HG02852 (cell line): ENCODE results near the gene DZIP3.
"Not testable (repeated sequence)": the region's sequence is repeated elsewhere in the genome, so short reads cannot be mapped to it uniquely, and the experiment has no call there.

Experiments used
- ATAC-seq: cut with Tn5 transposase; IDR thresholded peaks from one replicate; pipeline ENCODE4 v1.9.1; 2021; ENCODE audit warnings: mild to moderate bottlenecking, moderate library complexity; ENCODE audit not compliant: unreplicated experiment

DZIP3 gene

DNA sequence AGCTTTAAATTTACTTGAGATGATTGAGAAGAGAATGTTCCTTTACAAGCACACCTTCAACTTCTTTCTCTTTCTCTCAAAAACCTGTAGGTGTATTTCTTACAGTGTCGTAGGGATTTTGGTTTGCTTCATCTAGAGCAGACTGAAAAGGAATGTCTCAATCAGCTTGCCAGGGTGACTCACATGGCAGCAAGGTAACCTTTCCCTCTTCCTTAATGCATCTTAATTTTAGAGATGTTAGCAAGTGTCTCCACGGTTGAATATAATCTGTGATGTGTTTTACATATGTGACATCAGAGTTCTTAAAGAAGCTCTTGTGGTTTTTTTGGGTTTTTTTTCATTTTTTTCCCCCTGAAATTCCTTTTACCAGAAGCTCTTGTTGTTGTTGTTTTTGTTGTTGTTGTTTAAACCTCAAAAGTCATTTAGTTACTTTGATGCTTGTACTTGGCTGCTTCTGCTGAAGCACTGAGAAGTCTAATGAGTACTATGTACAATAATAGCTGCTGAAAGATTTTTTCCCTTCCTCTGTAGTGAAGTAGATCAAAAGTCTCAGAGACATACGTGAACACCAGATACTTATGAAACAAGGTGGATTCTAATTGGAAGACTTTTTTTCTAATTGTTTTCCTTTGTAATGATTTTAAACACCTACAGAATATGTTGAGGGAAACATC, 84.6 kb downstream of the DZIP3 start:
- ATAC-seq: no peak

- no peak for ATAC-seq
Measured at GRCh38 chr3:108677811-108678210, 88.3 kb downstream of the DZIP3 start.

DNA sequence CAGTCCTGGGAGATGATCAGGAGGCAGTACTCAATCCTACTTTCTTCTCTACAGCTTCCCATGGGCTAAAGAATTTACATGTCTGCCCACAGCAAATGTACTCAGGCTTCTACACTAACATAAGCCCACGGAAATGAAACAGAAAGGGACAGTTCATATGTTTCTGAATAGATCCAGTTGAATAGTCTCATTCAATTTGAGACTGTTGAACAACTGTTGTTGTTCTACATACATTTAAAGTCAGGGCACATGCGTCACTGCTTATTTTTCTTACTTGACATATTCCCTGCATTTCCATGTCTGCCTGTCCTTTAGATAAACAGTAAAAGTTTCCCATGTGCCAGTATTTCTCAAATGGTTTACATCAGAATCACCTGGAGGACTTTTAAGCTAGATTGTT, 102.8 kb downstream of the DZIP3 start:
- not testable (repeated sequence) for ATAC-seq

DNA sequence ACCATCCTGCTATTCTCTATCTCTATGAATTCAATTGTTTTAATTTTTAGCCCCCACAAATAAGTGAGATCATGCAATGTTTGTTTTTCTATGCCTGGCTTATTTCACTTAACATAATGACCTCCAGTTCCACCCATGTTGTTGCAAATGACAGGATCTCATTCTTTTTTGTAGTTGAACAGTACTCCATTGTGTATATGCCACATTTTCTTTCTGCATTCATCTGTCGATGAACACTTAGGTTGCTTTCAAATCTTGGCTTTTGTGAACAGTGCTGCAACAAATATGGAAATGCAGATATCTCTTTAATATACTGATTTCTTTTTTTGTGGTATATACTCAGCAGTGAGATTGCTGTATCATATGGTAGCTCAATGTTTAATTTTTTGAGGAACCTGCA, 108.9 kb downstream of the DZIP3 start:
- ATAC-seq: no peak

- no peak for ATAC-seq
Measured at GRCh38 chr3:108705045-108705444, 115.5 kb downstream of the DZIP3 start.

DNA sequence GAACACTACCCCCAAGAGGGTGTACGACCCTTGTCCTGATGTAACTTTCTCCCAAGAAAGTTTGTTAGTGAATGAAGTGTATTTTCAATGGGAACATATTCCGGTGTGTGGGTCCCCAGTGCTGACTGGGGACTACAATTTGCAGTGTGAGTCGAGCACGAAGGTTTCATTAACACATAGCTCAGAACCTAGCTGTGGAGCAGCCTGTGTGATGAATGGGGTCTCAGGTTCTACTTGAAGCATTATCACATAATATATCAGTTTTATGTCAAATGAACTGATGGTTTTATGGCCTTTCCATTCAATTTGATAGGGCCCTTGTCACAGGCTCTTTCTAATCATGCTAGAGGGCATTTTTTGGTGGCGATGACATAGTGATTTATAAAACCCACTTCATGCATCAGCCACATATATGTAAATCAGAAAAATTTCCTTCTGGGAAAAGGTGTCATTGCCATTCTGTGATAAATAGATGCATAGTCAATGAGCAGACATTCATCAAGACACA, 123.5 kb downstream of the DZIP3 start:
- no peak for ATAC-seq

- ATAC-seq: no peak
Measured at GRCh38 chr3:108713816-108714215, 124.3 kb downstream of the DZIP3 start.

DNA sequence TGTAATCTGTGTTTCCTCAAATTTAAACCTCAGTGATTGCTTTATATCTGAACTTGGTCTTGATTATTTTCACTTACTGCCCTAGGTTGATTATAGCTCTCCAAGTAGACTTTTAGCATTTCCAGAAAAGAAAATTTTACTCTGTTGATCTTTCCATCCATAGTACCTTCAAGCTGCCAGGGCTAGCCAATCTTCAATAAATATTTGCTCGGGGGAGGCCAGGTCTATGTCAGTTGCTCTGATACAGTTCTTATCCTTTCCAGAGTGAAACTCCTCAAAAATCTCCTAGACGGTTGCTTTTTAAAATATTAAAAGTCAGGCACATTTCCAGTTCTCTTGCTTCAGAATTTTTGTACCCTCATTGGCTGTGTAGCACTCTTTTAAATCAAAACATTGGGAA, 128.9 kb downstream of the DZIP3 start:
- ATAC-seq: no peak

DNA sequence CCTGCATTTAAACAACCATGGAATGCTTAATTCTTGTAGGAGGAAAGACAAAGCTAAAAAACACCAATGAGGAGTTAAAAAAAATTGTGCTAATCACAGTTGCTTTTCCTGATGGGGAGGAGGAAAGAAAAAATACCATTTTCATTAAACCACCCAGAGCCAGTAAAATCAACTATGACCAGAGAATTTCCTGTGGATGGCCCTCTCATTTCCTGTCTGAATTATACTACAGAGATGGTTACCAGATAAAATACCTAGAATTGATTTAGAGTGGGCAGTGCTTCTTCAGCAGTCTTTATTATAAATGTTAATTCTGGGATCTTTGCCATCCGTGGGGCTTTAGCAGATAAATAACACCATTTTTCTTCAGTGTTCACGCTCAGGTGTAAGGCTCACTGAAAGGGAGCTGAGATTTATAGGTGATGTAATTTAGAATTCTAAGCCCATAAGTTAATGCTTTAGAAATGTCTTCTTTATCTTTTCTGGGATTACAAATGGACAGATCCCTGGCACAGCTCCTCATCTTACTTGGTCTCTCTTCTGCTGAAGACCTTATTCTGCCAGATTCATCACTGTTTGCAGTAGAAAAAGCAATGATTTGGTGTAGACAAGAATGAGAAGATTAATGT, 129.8 kb downstream of the DZIP3 start:
- ATAC-seq: no peak

GRCh38 chr3:108722724-108723123, 133.2 kb downstream of the DZIP3 start:
- no peak for ATAC-seq

DNA sequence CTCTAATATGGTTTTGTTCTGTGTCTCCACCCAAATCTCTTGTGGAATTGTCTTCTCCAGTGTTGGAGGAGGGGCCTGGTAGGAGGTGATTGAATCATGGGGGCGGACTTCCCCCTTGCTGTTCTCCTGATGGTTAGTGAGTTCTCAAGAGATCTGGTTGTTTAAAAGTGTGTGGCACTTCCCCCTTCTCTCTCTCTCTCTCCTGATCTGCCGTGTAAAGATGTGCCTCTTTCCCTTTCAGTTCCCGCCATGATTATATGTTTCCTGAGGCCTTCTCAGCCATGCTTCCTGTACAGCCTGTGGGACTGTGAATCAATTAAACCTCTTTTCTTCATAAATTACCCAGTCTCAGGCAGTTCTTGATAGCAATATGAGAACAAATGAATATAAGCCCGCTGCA, 134.6 kb downstream of the DZIP3 start:
- ATAC-seq: no peak

GRCh38 chr3:108728105-108728504, 138.6 kb downstream of the DZIP3 start:
- no peak for ATAC-seq

GRCh38 chr3:108728934-108729333, 139.4 kb downstream of the DZIP3 start:
- peak; percentile 66 for ATAC-seq

GRCh38 chr3:108736821-108737220, 147.3 kb downstream of the DZIP3 start:
- ATAC-seq: no peak

DNA sequence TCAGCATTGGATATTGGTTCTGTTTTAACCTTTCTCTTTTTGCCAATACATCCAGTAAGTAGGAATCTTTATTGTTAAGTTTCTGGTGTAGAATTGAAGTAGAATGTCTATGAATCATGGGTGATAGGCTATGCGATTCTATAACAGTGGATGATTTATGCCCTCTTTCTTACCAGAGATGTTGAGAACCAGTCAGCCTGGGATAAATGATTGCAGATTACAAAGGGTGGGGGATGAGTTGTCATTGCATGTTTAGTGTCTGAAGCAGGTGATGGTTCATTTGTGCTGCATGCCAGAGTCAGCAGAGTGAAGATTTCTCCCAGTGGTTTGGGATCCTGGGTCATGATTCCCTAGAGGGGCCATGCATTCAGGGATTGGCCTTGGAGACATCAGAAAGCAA, 153.4 kb downstream of the DZIP3 start:
- ATAC-seq: no peak
